DND-41 (cell line): ENCODE measurements around the gene KCNC1.

Experiments used
- ATAC-seq: fragments of 200-7000 bp; cut with Tn5 transposase; 3 replicates; pipeline ENCODE4 v1.9.1; 2021; ENCODE audit warnings: low read depth; ENCODE audit not compliant: insufficient read depth
- DNase-seq: peaks from one replicate; pipeline ENCODE4 v3.0.0-alpha.2; 2020
- H2AFZ ChIP-seq: 2 replicates; pipeline ENCODE4 v1.6.0; 2012; ENCODE audit warnings: low read depth, low read length
- H3K27ac ChIP-seq: 2 replicates; pipeline ENCODE4 v1.5.1; 2012; ENCODE audit warnings: low read length, inconsistent platforms
- H3K27me3 ChIP-seq: fragments of 200-600 bp; sonication (generic); 2 replicates; pipeline ENCODE4 v1.6.0; 2012; ENCODE audit warnings: low read length, mild to moderate bottlenecking, inconsistent platforms; ENCODE audit not compliant: insufficient read depth, poor library complexity
- H3K36me3 ChIP-seq: 2 replicates; pipeline ENCODE4 v1.5.1; 2012; ENCODE audit warnings: low read length, inconsistent platforms; ENCODE audit not compliant: insufficient read depth
- H3K4me1 ChIP-seq: 2 replicates; pipeline ENCODE4 v1.5.1; 2012; ENCODE audit warnings: mild to moderate bottlenecking, low read length; ENCODE audit not compliant: insufficient read depth
- H3K4me2 ChIP-seq: 2 replicates; pipeline ENCODE4 v1.6.0; 2012; ENCODE audit warnings: mild to moderate bottlenecking, moderate library complexity, low read length, inconsistent platforms; ENCODE audit not compliant: insufficient read depth
- H3K4me3 ChIP-seq, 2 experiments: fragments of 200-600 bp in 1 of 2; shearing (Covaris generic) in 1 of 2; 2 replicates each; pipeline ENCODE4 v1.5.1; 2012 to 2016; ENCODE audit warnings: inconsistent platforms in 2 of 2, low read length in 2 of 2, mild to moderate bottlenecking in 2 of 2, low read depth in 1 of 2, moderate library complexity in 1 of 2
- H3K79me2 ChIP-seq: 2 replicates; pipeline ENCODE4 v1.6.0; 2012; ENCODE audit warnings: low read length, inconsistent platforms; ENCODE audit not compliant: insufficient read depth
- H3K9ac ChIP-seq: 2 replicates; pipeline ENCODE4 v1.6.0; 2012; ENCODE audit warnings: low read depth, mild to moderate bottlenecking, inconsistent platforms, low read length, moderate library complexity
- H3K9me3 ChIP-seq: 2 replicates; pipeline ENCODE4 v1.5.1; 2012; ENCODE audit warnings: low read length, moderate library complexity, mild to moderate bottlenecking, inconsistent platforms; ENCODE audit not compliant: insufficient read depth, severe bottlenecking
- H4K20me1 ChIP-seq: 2 replicates; pipeline ENCODE4 v1.6.0; 2012; ENCODE audit warnings: low read length; ENCODE audit not compliant: insufficient read depth
- EZH2 ChIP-seq: IDR thresholded peaks from 3 replicates; pipeline ENCODE4 v1.6.1; 2012; ENCODE audit warnings: borderline replicate concordance, low read depth, mild to moderate bottlenecking, moderate library complexity, low read length, inconsistent platforms; ENCODE audit not compliant: severe bottlenecking
- TF ChIP-seq, protein P1 (sequence below): IDR thresholded peaks from 2 replicates; pipeline ENCODE4 v1.5.1; 2012; ENCODE audit warnings: borderline replicate concordance, low read length, moderate library complexity, mild to moderate bottlenecking; ENCODE audit not compliant: poor library complexity, severe bottlenecking; ENCODE audit errors: extremely low read depth

KCNC1 gene

DNA sequence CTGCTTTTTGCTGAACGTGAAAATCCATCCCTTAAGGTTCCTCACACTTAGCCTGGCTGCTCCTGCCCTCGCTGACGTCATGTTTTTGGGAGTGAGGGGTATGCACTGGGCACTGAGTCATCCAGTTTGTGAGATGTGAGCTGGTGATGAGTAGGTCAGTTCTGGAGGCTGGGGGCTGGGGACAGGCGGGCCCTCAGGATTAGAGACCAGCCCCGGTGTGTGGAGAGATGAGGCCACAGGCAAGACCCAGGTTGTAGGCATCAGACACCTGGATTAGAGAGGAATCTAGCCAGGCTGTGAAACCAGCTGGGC is 9.2 kb downstream of the KCNC1 start:
- no peaks in the 10 kb centered on the region for H3K9me3 ChIP-seq
- no peak for ATAC-seq
- H4K20me1 ChIP-seq, result no peaks in the 10 kb centered on the region
- H3K4me1 ChIP-seq, result no peaks in the 10 kb centered on the region
- H3K9ac ChIP-seq, result no peak overlapping the region
- no peaks in the 10 kb centered on the region for H3K36me3 ChIP-seq
- H2AFZ ChIP-seq, result no peak overlapping the region
- no peak for DNase-seq
- H3K27me3 ChIP-seq, result peaks cover 3% of the 10 kb centered on the region
- no peaks in the 10 kb centered on the region for H3K79me2 ChIP-seq
- TF ChIP-seq, protein P1, sequence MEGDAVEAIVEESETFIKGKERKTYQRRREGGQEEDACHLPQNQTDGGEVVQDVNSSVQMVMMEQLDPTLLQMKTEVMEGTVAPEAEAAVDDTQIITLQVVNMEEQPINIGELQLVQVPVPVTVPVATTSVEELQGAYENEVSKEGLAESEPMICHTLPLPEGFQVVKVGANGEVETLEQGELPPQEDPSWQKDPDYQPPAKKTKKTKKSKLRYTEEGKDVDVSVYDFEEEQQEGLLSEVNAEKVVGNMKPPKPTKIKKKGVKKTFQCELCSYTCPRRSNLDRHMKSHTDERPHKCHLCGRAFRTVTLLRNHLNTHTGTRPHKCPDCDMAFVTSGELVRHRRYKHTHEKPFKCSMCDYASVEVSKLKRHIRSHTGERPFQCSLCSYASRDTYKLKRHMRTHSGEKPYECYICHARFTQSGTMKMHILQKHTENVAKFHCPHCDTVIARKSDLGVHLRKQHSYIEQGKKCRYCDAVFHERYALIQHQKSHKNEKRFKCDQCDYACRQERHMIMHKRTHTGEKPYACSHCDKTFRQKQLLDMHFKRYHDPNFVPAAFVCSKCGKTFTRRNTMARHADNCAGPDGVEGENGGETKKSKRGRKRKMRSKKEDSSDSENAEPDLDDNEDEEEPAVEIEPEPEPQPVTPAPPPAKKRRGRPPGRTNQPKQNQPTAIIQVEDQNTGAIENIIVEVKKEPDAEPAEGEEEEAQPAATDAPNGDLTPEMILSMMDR, result no peak
- TF ChIP-seq EZH2, result no peak
- H3K27ac ChIP-seq, result no peak overlapping the region
- H3K4me3 ChIP-seq, result no peak overlapping the region
- no peak overlapping the region for H3K4me2 ChIP-seq

DNA sequence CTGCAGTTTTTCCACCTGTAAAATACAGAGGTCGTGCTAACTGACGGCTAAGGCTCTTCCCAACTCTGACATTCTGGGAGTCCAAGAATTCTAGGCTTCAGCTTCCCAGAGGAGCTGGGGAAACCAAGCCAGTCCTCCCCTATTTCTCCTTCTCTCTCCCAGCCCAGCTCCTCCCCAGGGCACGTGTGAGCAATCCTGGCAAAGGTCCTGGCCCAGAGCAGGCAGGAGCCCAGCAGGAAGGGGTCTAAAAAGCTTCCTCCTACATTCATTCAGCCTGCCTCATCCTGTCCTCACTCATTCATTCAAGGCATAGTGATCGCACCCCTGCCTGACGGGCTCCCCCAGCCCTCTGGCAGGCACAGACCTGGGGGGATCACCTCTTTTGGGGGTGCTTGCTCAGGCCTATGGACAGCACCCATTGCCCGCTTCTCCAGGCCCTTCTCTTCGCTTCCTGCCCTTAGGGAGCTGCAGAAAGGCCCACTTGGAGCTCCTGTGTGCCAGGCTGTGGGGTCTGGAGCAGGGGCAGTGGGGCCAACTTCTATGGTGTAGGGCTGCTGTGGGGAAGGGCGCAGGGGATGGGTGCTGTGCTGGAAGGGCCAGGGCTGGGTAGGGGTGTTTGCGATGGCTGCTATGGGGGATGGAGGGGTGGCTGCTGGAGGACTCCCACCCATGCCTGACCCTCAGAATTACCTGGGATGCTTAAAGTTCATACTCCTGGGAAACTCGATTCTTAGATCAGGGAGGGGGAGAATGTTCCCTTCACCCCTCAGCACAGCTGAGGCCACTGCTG is 9.8 kb downstream of the KCNC1 start:
- H3K4me2 ChIP-seq, result no peak overlapping the region

DNA sequence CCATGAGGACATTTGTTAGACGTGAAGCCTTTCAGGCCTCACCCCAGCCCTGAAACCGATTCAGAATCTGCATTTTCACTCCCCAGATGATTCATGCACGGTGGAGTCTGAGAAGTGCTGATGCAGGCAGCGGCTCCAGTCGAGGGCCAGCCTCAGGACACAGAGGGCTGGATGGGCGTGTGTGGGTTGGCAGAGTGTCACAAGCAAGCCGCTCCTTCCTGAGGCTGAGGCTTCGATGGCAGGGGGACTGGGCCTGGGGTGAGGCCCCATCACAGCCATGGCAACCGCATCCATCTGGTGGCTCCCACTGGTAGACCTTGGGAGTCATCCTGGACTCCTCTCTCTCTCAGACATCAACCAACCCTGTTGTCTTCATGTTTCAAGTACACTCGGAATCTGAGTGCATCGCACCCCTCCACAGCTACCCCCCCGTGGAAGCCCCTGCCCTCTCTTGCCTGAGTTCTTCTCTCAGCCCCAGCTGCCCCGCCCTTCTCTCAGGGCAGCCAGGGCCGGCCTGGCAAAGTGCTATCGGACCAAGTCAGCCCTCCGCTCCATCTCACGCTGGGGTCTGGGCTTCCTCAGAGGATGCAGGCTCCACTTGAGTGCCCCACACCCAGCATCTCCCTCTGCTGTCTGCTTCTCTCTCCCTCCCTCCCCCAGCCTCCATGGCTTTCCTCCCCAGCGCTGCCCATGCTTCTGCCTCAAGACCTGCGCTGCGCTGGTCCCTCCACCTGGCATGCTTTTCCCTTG is 10.6 kb downstream of the KCNC1 start:
- Histone ChIP-seq H2AFZ (no peak overlapping the region), H3K4me2 (no peak overlapping the region), H3K4me3 (no peak overlapping the region), H3K27me3 (peaks cover 3% of the 10 kb centered on the region), H3K4me1 (no peaks in the 10 kb centered on the region), H3K9ac (no peak overlapping the region), H3K36me3 (no peaks in the 10 kb centered on the region), H3K9me3 (no peaks in the 10 kb centered on the region), H3K79me2 (no peaks in the 10 kb centered on the region), H4K20me1 (0 out of 2 replicates have a peak, but pooled peaks cover 3% of the 10 kb centered on the region), H3K27ac (no peak overlapping the region)
- no peak for DNase-seq
- no peak for TF ChIP-seq EZH2
- TF ChIP-seq, protein P1, result no peak
- ATAC-seq, result no peak

More for the DNA sequence above, 9.8 kb downstream of the KCNC1 start:
- no peak overlapping the region for H3K9ac ChIP-seq
- no peaks in the 10 kb centered on the region for H3K4me1 ChIP-seq
- H4K20me1 ChIP-seq, result no peaks in the 10 kb centered on the region
- H2AFZ ChIP-seq, result no peak overlapping the region
- no peak overlapping the region for H3K27ac ChIP-seq
- no peaks in the 10 kb centered on the region for H3K36me3 ChIP-seq
- TF ChIP-seq, protein P1, result no peak
- TF ChIP-seq EZH2, result no peak
- H3K4me3 ChIP-seq, result no peak overlapping the region
- no peaks in the 10 kb centered on the region for H3K79me2 ChIP-seq
- no peak for ATAC-seq
- peaks cover 3% of the 10 kb centered on the region for H3K27me3 ChIP-seq
- no peaks in the 10 kb centered on the region for H3K9me3 ChIP-seq
- DNase-seq, result no peak
